HT-29 (cell line): ENCODE data around the gene ABI3BP. TPM values are rescaled to one million over a fixed set of nuclear protein-coding genes. Genes with fewer than 3 reads are reported as not detected.
A peak's percentile ranks its signal among the peaks of the same experiment; 100 is the strongest.
"Not testable (repeated sequence)": the region's sequence is repeated elsewhere in the genome, so short reads cannot be mapped to it uniquely, and the experiment has no call there.

ENCODE experiments used
- DNase-seq: peaks from one replicate; pipeline ENCODE4 v3.0.0-alpha.2; 2015; ENCODE audit warnings: low spot score
- total RNA-seq: library from RNA; depleted of rRNA; stranded (reverse); fragments of >200 nt; shearing (Covaris generic); gene quantifications from 2 replicates; pipeline ENCODE4 v1.2.3, GENCODE V29; 2014; rRNA removed

The ABI3BP gene, protein sequence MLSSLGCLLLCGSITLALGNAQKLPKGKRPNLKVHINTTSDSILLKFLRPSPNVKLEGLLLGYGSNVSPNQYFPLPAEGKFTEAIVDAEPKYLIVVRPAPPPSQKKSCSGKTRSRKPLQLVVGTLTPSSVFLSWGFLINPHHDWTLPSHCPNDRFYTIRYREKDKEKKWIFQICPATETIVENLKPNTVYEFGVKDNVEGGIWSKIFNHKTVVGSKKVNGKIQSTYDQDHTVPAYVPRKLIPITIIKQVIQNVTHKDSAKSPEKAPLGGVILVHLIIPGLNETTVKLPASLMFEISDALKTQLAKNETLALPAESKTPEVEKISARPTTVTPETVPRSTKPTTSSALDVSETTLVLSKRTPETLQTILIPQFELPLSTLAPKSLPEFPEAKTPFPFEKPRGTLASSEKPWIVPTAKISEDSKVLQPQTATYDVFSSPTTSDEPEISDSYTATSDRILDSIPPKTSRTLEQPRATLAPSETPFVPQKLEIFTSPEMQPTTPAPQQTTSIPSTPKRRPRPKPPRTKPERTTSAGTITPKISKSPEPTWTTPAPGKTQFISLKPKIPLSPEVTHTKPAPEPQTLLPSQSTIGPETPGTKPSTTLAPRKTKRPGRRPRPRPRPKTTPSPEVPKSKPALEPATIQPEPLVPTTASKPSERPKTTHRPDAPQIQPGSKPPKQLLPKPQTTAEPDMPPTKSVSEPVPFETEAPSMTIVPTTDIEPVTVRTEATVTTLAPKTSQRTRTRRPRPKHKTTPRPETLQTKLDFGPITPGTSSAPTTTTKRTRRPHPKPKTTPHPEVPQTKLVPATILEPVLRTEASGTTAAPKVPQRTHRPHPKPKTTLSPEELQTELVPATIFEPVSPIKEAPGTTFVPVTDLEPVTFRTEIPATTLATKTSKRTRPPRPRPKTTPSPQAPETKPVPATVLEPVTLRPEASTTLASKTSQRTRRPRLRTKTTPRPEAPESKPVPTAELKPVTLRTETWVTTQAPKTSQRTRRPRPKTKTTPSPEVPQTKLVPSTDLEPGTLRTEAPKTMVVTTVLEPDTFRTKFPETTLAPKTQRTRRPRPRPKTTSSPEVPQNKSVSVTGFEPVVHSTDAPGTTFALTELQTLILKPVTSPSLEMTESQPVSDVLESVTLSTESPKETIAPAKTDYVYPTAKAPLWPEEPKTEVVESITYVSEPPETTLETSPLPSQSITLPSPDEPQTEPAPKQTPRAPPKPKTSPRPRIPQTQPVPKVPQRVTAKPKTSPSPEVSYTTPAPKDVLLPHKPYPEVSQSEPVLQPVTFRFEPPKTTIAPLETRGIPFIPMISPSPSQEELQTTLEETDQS (N-terminal part only)
- total RNA-seq = not detected in 2 replicates

DNA sequence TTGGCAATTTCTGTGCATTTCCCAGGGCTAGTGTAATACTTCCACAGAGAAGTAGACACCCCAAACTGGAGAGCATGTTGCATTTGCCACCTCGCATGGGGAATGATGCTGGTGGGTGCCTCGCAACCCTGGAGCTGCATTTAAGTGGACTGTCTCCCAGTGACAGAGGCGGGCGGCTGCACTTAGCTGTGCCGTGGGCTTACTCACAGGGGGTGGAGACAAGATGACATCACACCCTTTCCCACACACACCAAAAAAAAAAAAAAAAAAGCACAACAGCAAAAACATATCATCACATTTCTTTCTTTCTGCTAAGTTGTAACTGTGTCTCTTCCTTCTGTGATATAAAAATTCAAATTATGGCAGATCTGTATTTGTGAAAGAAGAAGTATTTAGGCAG, at the start of gene ABI3BP:
Gene ABI3BP (minus strand): TSS at position 113 of the 400 bp plus-strand sequence. CDS start 37 bp downstream, at position 76.
- DNase-seq = no peak

DNA sequence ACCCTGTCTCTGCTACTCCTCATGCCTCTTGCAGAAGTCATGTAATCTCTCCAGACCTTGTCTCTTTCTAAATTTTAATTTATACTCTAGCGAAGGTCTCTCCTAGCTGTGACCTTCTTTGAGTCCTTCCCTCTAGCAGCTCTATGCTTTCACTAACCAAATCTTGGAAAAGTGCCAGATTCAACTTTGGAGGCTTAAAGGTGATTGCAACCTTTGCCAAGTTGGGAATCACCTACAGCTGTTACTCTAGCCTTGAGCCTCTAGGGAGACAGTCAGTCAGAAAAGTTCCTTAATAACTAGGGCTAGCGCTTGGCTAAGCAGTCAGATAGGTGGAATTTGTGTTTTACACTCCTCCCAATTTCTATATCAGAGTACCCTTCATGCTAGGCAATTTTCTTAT, 46.1 kb upstream of the ABI3BP start:
- peak; percentile 29 for DNase-seq

DNA sequence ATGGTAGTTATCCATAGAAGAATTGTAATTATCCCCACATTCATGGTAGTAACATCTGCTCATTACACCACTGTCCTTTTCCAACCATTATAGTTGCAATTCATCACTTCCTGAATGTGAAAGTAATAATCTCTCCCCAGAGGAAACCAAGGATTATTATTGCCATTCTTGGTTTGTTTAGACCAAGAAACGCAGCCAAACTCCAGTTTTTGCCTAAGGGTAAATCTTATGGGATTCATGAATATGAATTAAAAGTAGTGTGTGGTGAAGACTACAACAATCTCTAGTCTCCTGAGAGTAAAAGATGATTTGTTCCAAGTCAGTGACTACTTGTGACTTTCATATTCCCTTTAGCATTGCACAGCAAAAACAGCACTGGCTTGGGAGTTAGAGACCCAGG, 45.7 kb upstream of the ABI3BP start:
- DNase-seq = no peak

- DNase-seq = no peak
Measured at GRCh38 chr3:101038393-101038792, 45.2 kb upstream of the ABI3BP start.

- no peak for DNase-seq
Measured at GRCh38 chr3:101037613-101038012, 44.4 kb upstream of the ABI3BP start.

GRCh38 chr3:101036676-101037075, 43.5 kb upstream of the ABI3BP start:
- no peak for DNase-seq

DNA sequence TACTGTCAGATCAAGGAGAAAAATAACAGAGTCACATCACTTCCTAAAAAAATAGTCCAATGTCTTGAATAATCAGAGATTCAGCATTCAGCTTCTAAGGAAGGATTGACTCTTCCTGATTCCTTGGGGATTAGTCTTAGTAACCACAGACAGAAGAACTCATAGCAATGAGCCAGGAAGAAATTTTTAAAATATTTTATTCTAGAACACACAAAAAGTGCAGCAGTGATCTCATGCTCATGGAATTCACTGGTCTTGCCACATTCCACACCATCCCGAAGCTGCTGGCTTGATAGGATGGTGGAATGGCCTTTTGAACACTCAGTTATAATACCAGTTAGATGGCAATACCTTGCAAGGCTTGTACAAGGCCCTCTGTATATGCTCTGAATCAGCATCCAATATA, 43.0 kb upstream of the ABI3BP start:
- DNase-seq = peak; percentile 78

- DNase-seq = no peak
Measured at GRCh38 chr3:101027286-101027685, 34.1 kb upstream of the ABI3BP start.

GRCh38 chr3:101026881-101027280, 33.7 kb upstream of the ABI3BP start:
- DNase-seq = no peak

DNA sequence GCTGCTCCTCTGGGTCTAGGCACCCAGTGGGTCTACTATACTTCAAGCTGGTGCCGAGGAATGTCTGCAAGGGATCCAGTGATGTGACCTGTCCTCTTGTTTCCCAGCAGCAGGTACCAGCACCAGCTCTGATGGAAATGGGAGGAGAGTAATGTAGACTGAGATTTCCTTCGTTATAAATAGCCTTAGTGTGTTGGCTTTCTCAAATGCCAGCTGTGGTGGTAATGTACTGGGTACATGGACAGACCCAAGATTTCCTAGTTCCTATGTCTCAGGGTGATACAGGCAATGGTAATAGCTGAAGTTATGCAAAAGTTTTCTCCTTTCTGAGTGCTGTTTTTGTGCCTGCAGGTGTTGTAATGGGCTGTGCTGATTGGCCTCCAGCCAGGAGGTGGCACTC, 33.0 kb upstream of the ABI3BP start:
- DNase-seq = no peak

- DNase-seq = no peak
Measured at GRCh38 chr3:101020351-101021015, 27.3 kb upstream of the ABI3BP start.

DNA sequence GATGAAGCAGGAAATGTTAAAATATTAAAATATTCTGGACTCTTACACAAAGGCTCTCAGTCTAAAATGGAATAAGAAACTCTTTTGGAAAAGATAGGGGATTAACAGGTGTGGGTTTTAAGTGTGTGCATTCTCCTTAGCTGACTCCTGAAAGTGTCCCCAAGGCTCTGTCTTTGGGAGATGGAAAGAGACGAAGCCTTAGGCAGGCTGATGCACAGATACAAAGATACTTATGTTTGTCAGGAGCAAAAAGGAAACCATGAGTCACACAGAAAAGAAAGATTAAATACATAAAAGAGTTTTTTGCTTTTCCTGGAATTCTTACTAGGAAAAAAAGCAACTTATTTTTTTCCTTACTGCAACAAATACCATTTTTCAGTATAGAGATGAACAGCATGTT, 23.8 kb upstream of the ABI3BP start:
- DNase-seq = no peak

GRCh38 chr3:101012312-101012711, 19.1 kb upstream of the ABI3BP start:
- not testable (repeated sequence) for DNase-seq

GRCh38 chr3:101011136-101011535, 17.9 kb upstream of the ABI3BP start:
- DNase-seq = no peak

DNA sequence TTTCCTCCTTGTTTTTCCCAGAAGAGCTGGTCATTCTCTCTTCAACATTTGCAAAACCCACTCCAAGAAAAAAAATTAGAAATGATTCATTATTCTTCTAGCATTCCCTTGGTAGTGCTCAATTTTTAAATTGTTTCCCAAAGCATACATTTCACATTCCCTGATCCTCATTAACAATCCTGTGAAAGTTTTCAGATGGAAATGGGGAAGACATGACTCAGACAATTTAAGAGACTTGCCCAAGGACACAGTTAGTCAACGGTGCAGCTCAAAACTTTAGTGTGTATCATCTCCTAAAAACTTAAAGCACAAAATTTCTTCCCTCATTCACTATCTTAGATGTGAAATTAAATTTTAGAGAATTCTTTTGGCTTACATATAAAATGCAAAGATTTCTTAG, 17.1 kb upstream of the ABI3BP start:
- DNase-seq = no peak

DNA sequence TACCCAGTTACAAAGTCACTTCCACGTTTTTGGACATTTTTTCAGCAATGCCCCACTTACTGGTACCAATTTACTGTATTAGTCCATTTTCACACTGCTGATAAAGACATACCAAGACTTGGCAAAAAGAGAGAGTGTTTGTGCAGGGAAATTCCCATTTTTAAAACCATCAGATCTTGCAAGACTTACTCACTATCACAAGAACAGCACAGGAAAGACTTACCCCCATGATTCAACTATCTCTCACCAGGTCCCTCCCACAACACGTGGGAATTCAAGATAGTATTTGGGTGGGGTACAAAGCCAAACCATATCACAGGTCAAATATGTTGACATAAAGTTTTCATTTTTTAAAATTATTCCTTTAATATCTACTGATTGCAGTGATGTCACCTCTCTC, 16.2 kb upstream of the ABI3BP start:
- DNase-seq = no peak

- DNase-seq = no peak
Measured at GRCh38 chr3:100999160-100999559, 5.9 kb upstream of the ABI3BP start.

GRCh38 chr3:100994809-100995208, 1.6 kb upstream of the ABI3BP start:
- no peak for DNase-seq

DNA sequence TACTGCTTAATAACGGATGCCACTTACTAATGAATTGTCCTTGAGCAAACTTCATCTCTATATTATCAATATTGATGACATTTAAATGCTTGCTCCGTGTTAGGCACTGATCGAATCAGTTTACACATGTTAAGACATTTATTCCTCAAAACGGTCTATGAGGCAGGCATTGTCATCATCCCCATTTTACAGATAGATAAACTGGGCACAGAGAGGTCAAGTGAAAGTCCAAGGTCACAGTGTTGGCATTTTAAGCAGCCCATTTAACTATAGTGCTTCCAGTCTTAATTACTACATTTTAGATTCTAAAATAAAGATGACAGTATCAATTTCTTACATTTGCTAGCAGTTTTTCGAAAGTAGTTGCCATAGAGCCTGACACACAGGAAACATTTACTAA, 966 bp upstream of the ABI3BP start:
- DNase-seq = no peak

DNA sequence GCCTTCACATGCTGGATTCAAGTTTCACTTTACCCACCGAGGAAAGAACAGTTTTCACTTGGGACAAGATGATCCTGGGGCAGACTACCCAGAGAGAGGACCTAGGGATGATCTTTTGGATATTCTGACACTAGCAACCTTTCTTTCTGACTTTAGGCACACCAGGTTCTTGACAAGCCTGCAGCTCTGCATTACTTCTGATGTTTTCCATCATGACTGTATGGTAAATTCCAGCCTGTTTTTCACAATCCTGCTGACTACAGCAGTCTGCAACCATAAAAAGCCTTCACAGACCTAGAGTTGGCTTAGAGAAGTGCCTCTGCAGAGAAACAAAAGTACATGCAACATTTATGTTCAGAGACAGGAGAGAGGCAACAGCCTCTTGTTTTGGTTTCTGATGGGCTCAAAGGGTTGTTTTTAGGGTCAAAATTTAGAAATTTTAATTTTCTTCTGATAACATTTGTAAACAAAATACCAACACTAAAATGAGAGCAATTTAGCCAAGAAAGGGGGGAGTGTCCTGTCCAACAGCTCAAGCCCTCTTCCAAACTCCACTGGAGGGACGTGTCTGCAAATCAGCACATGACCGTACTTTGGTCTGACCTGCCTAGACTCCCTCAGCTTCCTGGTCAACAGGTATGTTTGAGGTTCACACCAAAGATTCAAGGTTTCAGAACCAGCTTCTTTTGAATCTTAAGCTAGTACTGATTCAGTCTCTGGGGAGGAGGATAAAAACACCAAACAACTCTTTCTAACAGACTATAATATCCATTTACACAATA, 799 bp downstream of the ABI3BP start:
- DNase-seq = no peak
